Testis (tissue), 3 donors: ENCODE data around the gene N4BP3. TPM values are rescaled to one million over a fixed set of nuclear protein-coding genes. Genes with fewer than 3 reads are reported as not detected.

ENCODE experiments used
- DNase-seq: peaks from one replicate; pipeline ENCODE4 v3.0.0-alpha.2; 2019
- H3K27ac ChIP-seq, 2 donors: fragments of 200-600 bp; sonication (generic); one replicate each; pipeline ENCODE4 v1.5.1; 2019
- H3K27me3 ChIP-seq: fragments of 200-600 bp; sonication (generic); one replicate; pipeline ENCODE4 v1.5.1; 2019
- H3K36me3 ChIP-seq: fragments of 200-600 bp; sonication (generic); one replicate; pipeline ENCODE4 v1.5.1; 2017; ENCODE audit warnings: low read depth; ENCODE audit errors: missing control alignments
- H3K4me1 ChIP-seq: fragments of 200-600 bp; sonication (generic); one replicate; pipeline ENCODE4 v1.5.1; 2019
- H3K4me3 ChIP-seq, 2 donors: fragments of 200-600 bp; sonication (generic); one replicate each; pipeline ENCODE4 v1.5.1; 2017 to 2019
- H3K9me3 ChIP-seq: fragments of 200-600 bp; sonication (generic); one replicate; pipeline ENCODE4 v1.5.1; 2017
- CTCF ChIP-seq, 3 experiments: fragments of 450-650 bp in 2 of 3; fragments of 200-600 bp in 1 of 3; sonication (generic) in 1 of 3; IDR thresholded peaks; one replicate each; pipeline ENCODE4 v1.5.1; 2016 to 2019; ENCODE audit warnings: antibody characterized with exemption in 3 of 3, mild to moderate bottlenecking in 2 of 3, moderate library complexity in 1 of 3
- POLR2A ChIP-seq: fragments of 450-650 bp; IDR thresholded peaks from one replicate; pipeline ENCODE4 v1.6.1; 2017; ENCODE audit warnings: antibody characterized with exemption, mild to moderate bottlenecking, moderate library complexity
- WGBS, 2 donors: methylation state at CpG; one replicate each; pipeline ENCODE4 v1.1.5; 2018; 5-methylcytosine and 5-hydroxymethylcytosine counted together
- intact Hi-C: fragments of 100-400 bp; cut with DNase I; formaldehyde crosslinking; loops from one replicate; pipeline ENCODE4 v1.15.1; 2023; ENCODE audit warnings: low total_unique reads
- polyA plus RNA-seq: library from polyadenylated mRNA; stranded (reverse); fragments of 350-450 nt; fragmentation: Illumina TruSeq; extraction: RNeasy Lipid Tissue Mini Kit (QIAGEN cat#74804); gene quantifications from one replicate; pipeline ENCODE4 v1.2.3, GENCODE V29; 2014; ENCODE audit warnings: low read depth, low replicate concordance; ENCODE audit not compliant: insufficient read depth
- total RNA-seq, 2 donors: library from RNA; depleted of rRNA; stranded (reverse); fragments of >200 nt; gene quantifications; one replicate each; pipeline ENCODE4 v1.2.3, GENCODE V29; 2016

N4BP3 gene
- total and polyA plus RNA-seq, 3 donors from 2014 or later = 1.4 to 3.6 (median 3.2) TPM

DNA sequence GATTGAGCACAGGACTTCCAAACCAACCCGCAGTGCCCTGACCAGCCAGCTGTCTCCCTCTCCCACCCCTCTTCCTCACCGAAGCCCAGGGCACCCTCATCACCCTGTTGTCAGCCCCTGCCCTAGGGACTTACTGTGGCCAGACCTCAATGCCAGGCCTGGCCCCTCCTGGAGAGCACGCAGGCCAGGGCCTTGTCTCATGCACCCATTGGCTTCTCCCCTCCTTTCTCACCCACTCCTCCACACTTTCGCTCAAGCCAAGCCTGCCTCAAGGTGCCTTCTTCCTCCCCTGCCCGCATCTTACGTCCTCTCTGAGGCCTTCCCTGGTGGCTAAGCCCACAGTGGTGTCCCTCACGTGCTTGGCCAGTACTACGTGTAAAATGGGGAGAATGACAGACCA lies 33.3 kb upstream of the N4BP3 start:
- no peaks in the 10 kb centered on the region for H3K27me3 ChIP-seq
- WGBS, 2 donors = 75 to 81% methylated on average over 8 of the region's 8 CpGs
- TF ChIP-seq POLR2A = no peak
- TF ChIP-seq CTCF (IDR thresholded peaks at IDR 0.05) = no peak
- intact Hi-C loops = no loop called here
- H3K9me3 ChIP-seq = no peaks in the 10 kb centered on the region
- H3K36me3 ChIP-seq = no peaks in the 10 kb centered on the region
- H3K27ac ChIP-seq = no peak overlapping the region
- H3K4me3 ChIP-seq = no peak overlapping the region
- no peak for DNase-seq
- H3K4me1 ChIP-seq = no peaks in the 10 kb centered on the region

GRCh38 chr5:178080618-178081410 lies 32.5 kb upstream of the N4BP3 start:
- Histone ChIP-seq H3K4me3 (no peak overlapping the region), H3K27me3 (no peaks in the 10 kb centered on the region), H3K36me3 (no peaks in the 10 kb centered on the region), H3K9me3 (no peaks in the 10 kb centered on the region), H3K27ac (no peak overlapping the region), H3K4me1 (no peaks in the 10 kb centered on the region)
- TF ChIP-seq POLR2A = no peak
- no peak for TF ChIP-seq CTCF (IDR thresholded peaks at IDR 0.05)
- no peak for DNase-seq
- intact Hi-C loops = no loop called here
- 90 to 92% methylated on average over 9 of the region's 9 CpGs for WGBS, 2 donors

DNA sequence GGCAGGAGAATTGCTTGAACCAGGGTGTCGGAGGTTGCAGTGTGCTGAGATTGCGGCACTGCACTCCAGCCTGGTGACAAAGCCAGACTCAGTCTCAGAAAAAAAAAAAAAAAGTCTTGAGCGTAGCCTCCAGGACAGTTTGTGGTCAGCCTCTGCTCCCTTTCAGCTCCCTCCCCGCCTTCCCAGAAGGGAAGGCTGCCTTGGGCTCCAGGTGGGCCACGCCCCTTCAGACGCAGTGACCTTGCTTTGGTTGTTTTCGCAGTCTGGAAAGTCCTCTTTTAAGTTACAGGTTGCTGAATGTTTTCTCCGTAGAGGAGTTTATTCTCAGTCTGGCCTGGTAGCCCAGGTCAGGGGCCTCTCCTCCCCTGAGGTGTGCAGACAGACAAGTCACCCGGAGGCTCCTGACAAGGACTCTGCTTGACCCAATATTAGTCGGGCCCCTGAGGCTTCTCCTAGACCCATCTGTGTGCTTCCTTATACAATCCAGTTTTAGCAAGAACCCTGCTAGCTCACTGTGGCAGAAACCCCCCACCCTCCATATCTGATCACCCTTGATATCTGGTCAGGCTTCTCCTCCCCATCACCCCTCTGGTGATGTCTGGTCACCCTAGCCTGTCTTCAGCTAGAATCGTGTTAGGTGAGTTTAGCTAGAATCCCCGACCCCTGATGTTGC lies 31.6 kb upstream of the N4BP3 start:
- no peak for TF ChIP-seq POLR2A
- no peak for TF ChIP-seq CTCF (IDR thresholded peaks at IDR 0.05)
- WGBS, 2 donors = 65 to 68% methylated on average over 11 to 12 of the region's 12 CpGs
- no peaks in the 10 kb centered on the region for H3K27me3 ChIP-seq
- H3K36me3 ChIP-seq = no peaks in the 10 kb centered on the region
- H3K27ac ChIP-seq = no peak overlapping the region
- intact Hi-C loops = no loop called here
- no peaks in the 10 kb centered on the region for H3K9me3 ChIP-seq
- no peak for DNase-seq
- H3K4me3 ChIP-seq = no peak overlapping the region
- no peaks in the 10 kb centered on the region for H3K4me1 ChIP-seq

DNA sequence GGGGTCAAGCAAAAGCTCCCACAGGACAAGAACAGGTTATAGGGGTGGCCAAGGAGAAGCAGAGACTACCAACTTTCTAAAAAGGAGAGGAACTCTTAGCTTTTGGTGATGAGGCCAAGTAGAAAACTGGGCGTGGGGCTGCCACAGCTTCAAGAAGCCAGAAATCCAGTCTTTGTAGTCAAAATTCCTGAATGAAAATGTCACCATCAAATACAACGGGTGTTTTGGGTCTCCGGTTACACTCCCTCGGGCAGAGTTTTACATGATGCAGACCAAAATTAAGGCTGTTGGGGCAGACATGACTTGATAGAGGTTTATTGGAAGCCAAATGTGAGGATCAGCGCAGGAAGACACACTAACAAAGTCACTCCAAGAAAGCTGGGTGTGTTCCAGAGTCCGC lies 29.4 kb upstream of the N4BP3 start:
- WGBS, 2 donors = 81 to 89% methylated on average over 6 of the region's 6 CpGs
- TF ChIP-seq POLR2A = no peak
- TF ChIP-seq CTCF (IDR thresholded peaks at IDR 0.05) = no peak
- Histone ChIP-seq H3K9me3 (no peaks in the 10 kb centered on the region), H3K36me3 (no peaks in the 10 kb centered on the region), H3K4me1 (no peaks in the 10 kb centered on the region), H3K27me3 (no peaks in the 10 kb centered on the region), H3K4me3 (no peak overlapping the region), H3K27ac (no peak overlapping the region)
- DNase-seq = no peak
- intact Hi-C loops = no loop called here
